Right renal pelvis (tissue), 4 donors: Measurements from ENCODE around the gene FARP2. TPM values are rescaled to one million over a fixed set of nuclear protein-coding genes. Genes with fewer than 3 reads are reported as not detected.

Source experiments
- DNase-seq, 4 donors: peaks; one replicate each; pipeline ENCODE4 v3.0.0-alpha.2; 2013; ENCODE audit warnings: low read depth in 4 of 4, low spot score in 3 of 4, missing footprints in 1 of 4
- polyA plus RNA-seq, 4 donors: library from polyadenylated mRNA; unstranded; fragments of 120-200 nt; gene quantifications; one replicate each; pipeline ENCODE4 v1.2.1, GENCODE V29; 2013; ENCODE audit not compliant: insufficient read length in 4 of 4

FARP2 gene
- polyA plus RNA-seq, 4 donors: 52.9 to 58.1 (median 54.9) TPM

- no peak for DNase-seq
These were observed 126.3 kb downstream of the FARP2 start for GRCh38 chr2:241482126-241482955.

DNA sequence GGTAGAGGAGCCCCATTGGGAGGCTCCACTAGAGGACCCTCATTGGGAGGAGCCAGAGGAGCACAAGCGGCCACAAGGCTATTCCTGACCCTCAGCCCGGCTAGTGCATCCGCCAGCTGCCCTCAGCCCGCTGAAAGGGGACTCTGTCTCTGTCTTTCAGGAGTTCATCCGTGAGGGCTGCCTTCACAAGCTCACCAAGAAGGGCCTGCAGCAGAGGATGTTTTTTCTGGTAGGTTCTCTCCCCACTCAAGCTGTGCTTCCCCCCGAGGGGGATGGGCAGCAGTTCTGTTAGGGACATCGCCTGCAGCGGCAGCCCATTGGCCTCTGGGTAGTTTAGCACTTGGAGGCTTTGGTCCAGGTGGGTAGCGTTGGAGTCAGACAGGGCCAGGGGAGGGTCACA is 127.2 kb downstream of the FARP2 start:
- no peak for DNase-seq

DNA sequence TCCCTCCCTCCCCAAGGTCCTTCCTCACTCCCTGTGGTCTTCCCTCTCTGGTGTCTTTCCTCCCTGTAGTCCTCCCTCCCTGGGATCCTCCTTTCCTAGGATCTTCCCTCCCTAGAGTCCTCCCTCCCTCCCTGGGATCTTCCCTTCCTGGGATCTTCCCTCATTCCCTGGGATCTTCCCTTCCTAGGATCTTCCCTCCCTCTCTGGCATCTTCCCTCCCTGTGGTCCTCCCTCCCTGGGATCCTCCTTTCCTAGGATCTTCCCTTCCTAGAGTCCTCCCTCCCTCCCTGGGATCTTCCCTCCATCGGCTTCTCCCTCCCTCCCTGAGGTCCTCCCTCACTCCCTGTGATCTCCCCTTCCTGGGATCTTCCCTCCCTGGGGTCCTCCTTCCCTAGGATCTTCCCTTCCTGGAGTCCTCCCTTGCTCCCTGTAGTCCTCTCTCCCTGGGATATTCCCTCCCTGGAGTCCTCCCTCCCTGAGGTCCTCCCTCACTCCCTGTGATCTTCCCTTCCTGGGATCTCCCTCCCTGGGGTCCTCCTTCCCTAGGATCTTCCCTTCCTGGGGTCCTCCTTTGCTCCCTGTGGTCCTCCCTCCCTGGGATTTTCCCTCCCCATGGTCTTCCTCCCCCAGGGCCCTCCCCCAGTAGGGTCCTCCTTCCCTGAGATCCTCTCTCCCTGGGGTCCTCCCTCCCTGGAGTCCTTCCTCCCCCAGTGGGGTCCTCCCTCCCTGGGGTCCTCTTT is 129.3 kb downstream of the FARP2 start:
- no peak for DNase-seq

- no peak for DNase-seq
These were observed 133.0 kb downstream of the FARP2 start for GRCh38 chr2:241489088-241489487.

DNA sequence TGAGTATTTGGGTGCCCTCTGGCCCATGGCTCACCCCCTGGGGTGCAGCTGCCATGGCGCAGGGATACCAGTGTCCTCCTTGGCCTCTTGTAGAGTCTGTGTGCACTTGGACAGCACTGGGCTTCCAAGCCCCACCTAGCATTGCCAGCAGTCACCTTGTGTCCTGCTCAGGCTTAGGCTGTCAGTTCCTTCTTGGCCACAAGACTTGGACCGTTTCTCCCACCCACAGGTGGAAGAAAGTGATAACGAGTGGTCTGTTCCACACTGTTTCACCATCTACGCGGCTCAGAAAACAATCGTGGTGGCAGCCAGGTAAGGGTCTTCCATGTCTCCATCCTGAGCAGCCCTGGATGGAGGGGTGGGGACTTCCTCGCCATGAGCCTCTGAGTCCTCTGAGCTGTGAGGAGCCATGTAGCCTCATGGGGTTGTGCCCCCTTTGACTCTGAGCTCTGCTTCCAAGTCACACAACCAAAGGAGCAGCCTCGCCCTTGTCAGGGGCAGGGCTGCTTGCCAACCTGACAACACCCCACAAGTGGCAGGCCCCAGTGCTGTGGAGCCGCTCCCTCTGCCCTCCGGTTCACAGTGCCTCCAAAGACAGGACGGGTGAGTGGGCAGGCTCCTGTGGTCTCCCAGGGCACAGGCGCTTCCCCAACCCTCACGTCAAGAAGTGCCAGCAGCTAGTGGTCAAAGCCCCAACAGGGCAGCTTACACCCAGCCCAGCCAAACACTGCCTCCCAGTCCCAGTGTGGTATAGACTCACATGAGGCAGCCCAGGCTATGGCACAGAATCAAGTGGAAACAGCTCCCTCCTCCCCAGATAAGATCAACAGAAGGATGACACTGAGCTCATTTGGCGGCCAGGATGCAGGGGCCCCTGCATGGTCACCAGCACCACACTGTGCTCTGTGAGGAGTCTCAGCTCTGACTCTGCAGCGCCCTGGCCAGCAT is 133.9 kb downstream of the FARP2 start:
- DNase-seq: no peak

- DNase-seq: no peak
These were observed 134.9 kb downstream of the FARP2 start for GRCh38 chr2:241490825-241491506.

GRCh38 chr2:241491549-241492173 is 135.6 kb downstream of the FARP2 start:
- no peak for DNase-seq

DNA sequence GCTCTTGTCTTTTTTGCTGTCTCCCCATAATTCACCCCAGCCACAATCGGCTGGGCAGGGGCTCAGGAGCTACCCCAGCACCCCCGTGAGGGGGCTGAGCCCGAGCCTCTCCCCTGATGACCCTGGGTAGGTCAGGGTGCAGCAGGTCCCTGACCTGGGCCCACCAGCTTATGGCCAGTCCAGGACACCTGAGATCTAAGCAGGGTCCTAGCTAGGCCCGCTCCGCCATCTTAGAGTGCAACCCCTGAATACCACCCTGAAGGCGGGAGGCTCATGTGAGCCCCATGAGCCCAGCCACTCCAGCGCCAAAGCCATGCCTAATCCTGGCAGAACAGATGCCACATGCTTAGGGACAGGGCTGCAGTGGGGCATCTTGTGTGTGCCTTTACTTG is 136.1 kb downstream of the FARP2 start:
- DNase-seq: no peak

DNA sequence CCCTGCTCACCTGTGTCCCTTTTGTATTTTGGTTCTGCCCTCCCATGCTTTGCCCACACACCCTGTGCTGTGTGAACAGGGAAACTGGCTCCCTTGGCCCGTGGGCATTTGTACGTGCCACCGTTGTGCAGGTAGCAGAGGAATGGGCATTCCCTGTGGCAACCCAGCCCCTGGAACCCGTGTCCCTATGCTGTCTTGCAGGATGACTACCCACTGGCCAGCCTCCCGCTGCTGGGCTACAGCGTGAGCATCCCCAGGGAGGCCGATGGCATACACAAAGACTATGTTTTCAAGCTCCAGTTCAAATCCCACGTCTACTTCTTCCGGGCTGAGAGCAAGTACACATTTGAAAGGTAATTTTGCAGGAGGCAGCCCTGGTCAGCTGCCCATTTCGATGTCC is 137.0 kb downstream of the FARP2 start:
- no peak for DNase-seq

- DNase-seq: no peak
These were observed 138.3 kb downstream of the FARP2 start for GRCh38 chr2:241494311-241494908.

GRCh38 chr2:241495172-241496002 is 139.3 kb downstream of the FARP2 start:
- no peak for DNase-seq

GRCh38 chr2:241496003-241496707 is 140.1 kb downstream of the FARP2 start:
- DNase-seq: no peak

GRCh38 chr2:241496904-241497877 is 141.1 kb downstream of the FARP2 start:
- DNase-seq: no peak

- DNase-seq: no peak
These were observed 142.3 kb downstream of the FARP2 start for GRCh38 chr2:241498115-241499070.

DNA sequence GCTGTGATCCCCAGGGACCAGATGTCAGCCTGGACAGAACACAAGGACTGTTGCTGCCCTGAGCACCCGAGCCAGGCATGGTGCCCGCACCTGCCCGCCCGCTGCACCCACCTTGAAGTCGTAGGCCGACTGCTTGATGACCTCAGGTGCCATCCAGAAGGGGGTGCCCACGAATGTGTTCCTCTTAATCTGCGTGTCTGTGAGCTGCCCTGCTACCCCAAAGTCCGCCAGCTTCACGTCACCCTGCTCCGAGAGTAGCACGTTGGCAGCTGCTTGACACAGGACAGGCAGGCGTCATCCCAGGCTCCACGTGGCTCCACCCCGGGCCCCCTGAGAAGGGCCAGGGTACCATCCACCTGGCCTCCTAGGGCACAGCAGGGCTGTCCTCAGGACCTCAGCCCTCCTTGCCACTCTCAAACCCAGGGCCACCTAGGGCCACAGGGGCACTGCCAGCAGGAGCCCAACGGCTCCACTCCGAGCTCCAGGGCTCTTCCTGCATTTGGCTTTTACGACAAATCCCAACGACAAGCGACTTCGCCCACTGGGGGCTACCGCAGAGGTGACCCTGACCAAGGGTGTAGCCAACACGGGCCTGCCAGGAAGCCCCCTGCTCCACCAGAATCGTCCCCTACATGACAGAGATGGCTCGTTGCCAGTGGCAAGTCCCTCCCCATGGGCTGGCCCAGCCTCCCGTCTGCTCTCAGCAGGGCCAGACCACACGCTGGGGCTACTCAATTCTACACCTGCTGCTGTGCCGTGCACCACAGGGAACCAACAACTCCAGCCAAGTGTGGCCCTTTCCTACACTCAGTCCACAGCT is 143.3 kb downstream of the FARP2 start:
- DNase-seq: no peak
